DMS153 treated with DMSO at 0.1 percent for 48 hours (cell line): ENCODE results near the gene KDM1A.
"Not testable (repeated sequence)": the region's sequence is repeated elsewhere in the genome, so short reads cannot be mapped to it uniquely, and the experiment has no call there.

Experiments
- DNase-seq: peaks from one replicate; lab custom pipeline; 2025; ENCODE audit not compliant: unreplicated experiment; lab: John Stamatoyannopoulos, UW

Gene KDM1A

DNA sequence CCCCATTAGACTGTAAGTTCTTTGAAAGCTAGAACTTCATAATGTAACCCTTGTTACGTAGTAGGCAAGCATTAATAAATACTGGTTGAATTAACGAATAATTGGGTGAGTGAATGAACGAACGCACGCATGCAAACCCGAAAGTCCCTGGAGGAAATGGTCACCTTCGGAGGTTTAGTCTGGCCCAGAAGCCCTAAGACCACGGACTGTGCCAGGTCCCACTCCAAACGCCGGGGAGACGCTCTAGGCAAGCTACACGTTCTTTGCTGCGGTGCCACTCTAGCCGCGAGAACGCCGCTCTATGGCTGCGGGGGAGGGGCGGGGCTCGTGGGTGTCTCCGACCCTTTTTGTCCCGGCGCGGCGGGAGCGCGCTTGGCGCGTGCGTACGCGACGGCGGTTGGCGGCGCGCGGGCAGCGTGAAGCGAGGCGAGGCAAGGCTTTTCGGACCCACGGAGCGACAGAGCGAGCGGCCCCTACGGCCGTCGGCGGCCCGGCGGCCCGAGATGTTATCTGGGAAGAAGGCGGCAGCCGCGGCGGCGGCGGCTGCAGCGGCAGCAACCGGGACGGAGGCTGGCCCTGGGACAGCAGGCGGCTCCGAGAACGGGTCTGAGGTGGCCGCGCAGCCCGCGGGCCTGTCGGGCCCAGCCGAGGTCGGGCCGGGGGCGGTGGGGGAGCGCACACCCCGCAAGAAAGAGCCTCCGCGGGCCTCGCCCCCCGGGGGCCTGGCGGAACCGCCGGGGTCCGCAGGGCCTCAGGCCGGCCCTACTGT is at the start of gene KDM1A:
Gene KDM1A (plus strand): TSS at position 375 of the 769 bp plus-strand sequence. CDS start 129 bp downstream, at position 504.
- DNase-seq: peak; percentile 93

DNA sequence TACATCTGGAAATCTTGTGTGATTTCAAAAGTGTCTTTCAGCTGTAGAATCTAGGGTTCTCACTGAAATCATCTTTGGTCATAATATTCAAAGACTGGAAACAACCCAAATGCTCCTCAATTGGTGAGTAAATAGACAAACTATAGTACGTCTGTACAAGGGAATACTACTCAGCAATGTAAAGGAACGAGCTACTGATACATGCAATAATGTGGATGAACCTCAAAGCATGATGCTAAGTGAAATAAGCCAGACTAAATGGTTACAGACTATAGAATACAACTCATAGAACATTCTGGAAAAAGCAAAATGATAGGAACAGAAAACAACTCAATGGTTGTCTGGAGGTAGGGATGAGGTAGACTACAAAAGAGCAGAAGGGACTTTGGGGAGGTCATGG is 49.2 kb upstream of the KDM1A start:
- DNase-seq: no peak

DNA sequence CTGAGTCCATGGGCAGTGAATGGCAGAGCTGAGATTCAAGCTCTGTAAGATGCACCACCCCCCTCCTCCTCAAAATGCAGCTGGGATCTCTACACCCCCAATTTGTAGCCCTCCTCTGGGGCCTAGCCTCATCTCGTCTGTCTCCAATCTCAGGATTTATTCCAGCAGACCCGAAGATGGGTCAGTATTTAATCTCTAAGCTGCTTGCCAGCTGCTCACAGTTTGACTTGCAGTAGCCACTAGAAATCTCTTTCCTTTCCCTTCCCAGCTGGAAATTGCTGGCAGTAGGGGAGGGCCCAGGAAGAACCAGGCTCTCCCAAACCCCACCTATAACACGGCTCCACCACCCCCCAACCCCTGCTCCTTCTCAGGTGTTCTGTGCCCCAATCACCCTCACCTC is 48.1 kb upstream of the KDM1A start:
- no peak for DNase-seq

DNA sequence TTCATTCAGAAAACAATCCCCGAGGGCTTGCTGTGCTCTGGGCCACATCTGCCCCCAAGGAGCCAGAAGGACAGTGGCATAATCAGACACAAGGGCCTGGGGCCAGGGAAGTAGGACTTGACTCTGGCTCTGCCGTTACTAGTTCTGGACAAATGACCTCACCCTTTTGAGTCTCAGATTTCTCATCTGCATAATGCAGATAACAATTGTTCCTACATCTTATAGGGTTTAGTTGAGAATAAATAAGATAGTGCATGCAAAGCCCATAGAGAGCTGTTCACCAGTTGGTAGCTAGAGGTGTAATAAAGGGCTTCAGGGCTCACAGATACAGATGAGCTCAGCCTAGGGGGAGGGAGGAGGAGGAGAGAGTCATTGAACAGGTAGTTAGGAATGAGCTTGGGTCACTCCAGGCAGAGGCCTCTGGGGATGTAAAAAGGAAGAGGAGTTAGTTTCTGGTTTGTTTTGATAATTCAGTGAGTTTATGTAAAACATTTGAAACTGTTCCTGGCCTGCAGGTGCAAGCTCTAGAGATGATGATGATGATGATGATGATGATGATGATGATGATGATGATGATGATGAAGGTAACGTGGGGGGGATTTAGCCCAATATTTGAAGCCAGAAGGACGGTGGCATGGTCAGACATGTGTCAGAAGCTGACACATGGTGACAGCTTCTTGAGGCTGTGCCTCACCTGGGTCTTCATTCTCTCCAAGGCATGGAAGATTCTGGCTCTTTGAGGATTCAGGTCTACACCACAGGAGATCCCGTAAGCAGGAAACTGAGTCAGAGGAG is 47.5 kb upstream of the KDM1A start:
- DNase-seq: no peak

DNA sequence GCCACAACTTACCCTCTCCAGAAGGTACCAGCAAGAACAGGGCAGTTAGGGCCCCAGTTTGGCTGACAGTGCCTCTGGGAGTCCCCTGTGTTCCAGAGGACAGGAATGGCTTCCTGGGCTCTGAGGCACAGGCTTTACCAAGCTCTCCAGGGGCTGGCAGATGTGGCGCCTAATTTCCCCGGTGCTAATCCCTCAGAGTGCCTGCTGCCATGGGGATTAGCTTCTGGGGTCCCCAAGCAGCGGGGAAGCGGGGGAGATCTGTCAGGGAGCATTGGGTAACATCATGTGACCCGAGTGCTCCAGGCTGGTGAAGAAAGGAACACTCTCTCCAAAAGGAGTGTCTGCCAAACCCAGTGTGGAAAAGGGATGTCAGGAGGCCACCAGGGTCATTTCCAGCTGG is 46.5 kb upstream of the KDM1A start, which contains the start of gene LACTBL1:
Gene LACTBL1 (minus strand): TSS at position 107 of the 400 bp plus-strand sequence. CDS start 550 bp downstream, outside the sequence.
- no peak for DNase-seq

DNA sequence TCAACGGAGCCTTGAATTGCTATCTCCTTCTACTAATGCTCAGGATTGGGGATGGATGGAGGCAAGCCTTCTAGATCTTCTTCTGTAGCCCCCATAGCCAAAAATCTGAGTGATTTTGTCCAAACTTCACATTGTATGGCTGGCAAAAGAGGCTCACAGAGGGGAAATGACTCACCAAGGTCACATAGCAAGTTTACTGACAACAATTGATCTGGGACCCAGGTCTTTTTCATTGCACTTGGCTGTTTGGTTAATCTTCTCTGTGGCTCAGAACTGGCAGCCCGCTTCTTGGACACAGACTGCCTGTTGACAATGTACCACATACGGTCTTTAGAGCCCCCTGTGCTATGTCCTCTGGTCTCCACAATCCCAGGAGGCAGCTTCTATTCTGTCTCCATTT is 43.6 kb upstream of the KDM1A start:
- no peak for DNase-seq

DNA sequence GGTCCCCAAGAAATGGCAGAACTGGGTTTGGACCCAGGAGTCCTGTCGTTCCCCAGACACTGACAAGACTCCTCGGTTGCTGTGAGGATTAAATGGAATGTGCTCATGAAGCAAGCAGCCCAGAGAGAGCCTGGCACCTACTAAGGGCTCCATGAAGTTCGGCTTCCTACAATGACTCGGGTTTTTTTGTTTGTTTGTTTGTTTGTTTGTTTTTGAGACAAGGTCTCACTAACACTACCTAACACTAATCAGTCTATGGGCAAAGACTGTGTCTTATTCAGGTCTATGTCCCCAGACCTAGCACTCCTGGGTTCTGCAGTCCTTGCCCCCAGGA is 43.2 kb upstream of the KDM1A start:
- DNase-seq: no peak

DNA sequence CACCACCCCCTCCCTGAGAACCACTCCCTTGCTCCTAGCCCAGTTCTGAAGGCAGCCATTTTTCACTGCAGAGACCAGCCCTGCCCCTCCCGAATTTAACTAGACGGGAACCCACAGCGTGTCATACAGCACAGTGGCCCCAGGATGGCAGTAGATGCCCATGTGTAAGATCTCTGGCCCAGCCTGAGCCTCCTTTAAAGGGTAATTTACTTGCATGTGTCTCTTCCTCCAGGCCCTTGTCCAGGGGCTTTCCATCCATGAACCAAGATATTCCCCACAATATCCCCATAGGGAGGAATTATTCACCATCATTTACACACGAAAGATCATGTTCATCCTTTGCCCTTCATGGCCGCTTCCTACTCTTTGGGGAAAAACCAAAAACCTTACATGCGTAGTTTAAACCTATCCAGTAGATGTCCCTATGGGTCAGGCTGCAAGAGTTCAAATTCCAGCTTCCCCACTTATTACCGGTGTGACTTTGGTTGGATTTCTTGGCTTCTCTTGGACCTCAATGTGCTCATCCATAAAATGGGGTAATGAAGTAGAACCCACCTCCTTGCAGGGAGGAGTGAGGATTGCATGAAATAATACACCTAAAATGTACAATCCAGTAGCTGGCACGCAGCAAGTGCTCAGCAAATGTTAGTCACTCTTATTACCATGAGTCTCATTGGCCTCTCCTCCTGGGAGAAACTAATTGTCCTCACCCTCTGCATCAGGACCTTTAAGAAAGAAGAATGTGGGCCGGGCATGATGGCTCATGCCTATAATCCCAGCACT is 42.6 kb upstream of the KDM1A start:
- peak; percentile 25 for DNase-seq

DNA sequence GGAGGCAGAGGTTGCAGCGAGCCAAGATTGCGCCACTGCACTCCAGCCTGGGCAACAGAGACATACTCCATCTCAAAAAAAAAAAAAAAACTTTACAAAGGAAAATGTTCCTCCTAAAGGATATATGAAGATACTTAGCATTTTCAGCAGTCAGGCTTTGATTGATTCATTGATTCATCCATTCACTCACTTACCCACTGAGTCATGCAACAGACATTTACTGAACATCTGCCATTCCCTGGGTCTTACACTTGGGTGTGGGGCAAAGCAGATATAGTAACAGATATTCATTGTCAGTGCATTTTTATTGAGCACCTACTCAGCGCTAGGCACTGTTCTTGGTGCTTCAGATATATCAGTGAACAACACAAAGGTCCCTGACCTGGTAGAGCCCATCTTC is 41.0 kb upstream of the KDM1A start:
- no peak for DNase-seq

DNA sequence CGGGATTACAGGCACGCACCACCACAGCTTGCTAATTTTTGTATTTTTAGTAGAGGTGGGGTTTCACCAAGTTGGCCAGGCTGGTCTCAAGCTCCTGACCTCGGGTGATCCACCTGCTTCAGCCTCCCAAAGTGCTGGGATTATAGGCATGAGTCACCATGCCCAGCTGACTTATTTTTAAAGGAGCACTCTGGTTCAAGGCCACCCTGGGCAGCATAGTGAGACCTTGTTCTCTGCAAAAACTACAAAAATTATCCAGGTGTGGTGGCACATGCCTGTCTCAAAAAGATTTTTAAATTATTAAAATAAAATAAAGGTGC is 38.8 kb upstream of the KDM1A start:
- DNase-seq: not testable (repeated sequence)

DNA sequence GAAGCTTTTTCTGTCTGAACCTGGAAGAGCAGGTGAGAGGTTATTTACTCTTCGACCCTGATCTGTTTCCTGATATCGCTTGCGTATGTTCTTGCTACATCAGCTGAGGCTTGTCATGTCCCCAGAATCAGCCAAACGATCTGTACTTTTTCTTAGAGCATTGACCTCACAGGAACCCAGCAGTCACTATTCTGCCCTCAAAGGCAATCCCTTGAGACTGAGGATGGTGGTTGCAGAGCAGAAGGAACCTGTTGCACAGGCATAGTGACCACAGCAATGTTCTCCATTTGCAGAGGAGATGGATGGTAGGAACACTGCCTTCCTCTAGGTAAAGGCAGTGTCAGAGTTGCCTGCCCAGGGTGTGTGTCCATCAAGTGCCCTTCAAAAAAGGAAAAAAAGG is 35.3 kb upstream of the KDM1A start:
- no peak for DNase-seq

DNA sequence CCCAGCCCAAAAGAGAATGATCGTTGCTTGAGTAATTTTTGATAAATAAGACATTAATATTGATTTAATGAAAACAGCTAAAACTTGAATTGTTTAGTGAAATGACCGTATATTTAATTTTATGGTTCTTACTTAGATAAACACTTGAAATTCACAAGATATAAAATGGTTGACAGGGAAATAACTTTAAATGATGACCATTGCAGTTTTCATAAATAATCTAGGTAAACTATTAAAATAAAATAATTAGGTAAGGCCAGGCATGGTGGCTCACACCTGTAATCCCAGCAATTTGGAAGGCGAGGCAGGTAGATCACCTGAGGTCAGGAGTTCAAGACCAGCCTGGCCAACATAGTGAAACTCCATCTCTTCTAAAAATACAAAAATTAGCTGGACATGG is 26.9 kb upstream of the KDM1A start:
- DNase-seq: not testable (repeated sequence)

DNA sequence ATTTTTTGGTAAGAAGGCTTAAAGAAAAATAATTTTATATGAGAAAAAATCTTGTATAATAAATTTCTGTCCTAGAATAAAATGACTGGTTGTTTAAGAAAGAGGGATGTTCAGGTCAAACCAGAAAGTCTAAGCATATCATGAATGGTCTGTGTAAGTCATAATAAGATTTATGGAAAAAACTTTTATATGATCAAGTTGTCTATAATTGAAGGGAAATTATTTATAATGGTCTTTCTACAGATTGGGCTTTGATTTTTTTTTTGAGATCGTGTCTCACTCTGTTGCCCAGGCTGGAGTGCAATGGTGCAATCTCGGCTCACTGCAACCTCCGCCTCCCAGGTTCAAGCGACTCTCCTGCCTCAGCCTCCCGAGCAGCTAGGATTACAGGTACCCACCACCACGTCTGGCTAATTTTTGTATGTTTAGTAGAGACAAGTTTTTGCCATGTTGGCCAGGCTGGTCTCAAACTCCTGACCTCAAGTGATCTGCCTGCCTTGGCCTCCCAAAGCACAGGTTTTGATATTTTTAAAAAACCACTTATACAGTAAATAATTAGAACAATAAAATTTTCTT is 26.0 kb upstream of the KDM1A start:
- DNase-seq: not testable (repeated sequence)

DNA sequence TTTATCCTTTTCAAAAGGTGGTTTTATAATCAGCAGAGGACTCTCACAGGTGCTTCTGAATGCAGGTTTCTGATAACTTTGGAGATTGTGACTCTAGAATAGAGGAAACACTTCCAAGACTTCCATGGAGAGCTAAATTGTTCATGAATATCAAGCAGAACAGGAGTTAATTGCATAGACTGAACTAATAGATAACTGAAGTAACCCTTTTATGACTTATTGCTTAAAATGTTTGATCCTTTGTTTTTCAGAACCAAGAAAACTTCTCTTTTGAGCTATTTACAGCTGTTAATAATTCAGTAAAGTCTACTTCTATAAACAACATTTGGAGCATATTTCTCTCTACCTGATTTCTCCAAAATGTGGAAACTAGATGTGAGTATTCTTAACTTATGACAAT is 23.5 kb upstream of the KDM1A start:
- DNase-seq: no peak

DNA sequence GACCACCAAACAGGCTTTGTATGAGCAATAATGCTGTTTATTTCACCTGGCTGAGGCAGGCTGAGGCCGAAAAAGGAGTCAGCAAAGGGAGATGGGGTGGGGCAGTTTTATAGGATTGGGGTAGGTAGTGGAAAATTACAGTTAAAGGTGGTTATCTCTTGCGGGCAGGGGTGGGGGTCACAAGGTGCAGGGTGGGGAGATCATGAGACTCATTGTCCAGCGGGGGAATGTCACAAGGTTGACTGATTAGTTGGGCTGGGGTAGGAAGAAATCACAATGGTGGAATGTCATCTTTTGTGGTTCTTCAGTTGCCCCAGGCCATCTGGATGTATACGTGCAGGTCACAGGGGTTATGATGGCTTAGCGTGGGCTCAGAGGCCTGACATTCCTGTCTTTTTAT is 21.7 kb upstream of the KDM1A start:
- not testable (repeated sequence) for DNase-seq

DNA sequence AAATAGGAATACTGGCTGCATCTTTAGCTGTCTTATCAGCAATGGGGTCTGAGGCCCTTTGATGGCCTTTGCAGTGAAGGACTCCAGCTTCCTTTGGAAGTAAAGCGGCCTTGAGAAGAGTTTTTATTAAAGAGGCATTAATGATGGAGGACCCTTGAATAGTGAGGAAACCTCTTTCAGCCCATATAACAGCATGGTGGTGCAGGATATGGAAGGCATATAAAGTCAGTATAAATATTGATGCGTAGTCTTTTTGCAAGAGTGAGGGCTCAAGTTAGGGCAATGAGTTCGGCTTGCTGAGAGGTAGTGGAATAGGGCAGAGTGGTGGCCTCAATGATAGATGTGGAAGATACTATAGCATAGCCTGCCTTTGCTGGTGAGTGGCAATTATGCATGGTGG is 19.1 kb upstream of the KDM1A start:
- DNase-seq: not testable (repeated sequence)

DNA sequence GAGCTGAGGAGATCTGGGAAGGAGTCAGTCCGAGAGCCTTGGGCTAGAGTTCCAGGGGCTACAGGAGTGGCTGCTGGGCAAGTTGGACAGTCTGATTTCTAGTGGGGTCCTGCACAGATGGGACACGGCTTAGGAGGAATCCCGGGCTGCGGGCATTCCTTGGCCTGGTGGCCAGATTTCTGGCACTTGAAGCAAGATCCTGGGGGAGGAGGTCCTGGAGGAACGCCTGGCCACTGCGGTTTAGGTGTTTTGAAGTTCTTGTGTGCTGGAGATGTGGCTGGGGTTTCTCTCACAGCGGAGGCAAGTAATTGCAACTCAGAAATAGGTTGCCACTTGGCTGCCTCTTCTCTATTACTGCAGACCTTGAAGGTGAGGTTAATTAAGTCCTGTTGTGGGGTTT is 17.1 kb upstream of the KDM1A start:
- not testable (repeated sequence) for DNase-seq

DNA sequence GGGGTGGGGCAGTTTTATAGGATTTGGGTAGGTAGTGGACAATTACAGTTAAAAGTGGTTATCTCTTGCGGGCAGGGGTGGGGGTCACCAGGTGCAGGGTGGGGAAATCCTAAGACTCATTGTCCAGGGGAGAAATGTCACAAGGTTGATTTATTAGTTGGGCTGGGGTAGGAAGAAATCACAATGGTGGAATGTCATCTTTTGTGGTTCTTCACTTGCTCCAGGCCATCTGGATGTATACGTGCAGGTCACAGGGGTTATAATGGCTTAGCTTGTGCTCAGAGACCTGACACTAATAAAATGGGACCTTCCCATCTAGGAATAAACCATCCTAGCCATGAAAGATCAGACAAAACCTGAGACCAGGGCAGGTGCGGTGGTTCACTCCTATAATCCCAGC is 15.2 kb upstream of the KDM1A start:
- no peak for DNase-seq

DNA sequence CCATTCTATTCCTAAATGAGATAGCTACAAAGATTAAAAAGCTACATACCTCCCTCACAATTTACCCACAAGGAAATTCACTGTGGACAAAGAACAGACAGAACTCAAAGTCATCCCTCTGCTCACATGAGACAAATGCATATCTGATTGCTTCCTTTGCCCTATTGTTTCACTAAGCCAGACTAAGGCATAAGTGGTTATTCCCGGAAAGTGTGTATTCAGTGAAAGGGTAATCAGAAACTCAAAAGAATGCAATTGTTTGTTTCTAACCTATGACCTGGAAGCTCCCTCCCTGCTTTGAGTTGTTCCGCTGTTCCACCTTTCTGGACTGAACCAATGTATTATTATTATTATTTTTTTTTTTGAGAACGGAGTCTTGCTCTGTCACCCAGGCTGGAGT is 14.5 kb upstream of the KDM1A start:
- not testable (repeated sequence) for DNase-seq

DNA sequence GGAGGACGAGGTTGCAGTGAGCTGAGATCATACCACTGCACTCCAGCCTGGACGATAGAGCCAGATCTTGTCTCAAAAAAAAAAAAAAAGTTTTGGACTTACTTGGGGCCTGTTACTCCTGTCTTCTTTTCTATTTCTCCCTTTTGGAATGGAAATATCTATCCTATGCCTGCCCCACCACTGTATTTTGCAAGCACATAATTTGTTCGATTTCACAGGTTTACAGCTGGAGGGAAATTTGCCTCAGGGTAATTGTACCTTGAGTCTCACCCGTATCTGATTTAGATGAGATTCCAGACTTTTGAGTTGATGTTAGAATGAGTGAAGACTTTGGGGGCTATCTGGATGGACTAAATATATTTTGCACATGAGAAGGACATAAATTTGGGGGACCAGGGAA is 12.2 kb upstream of the KDM1A start:
- DNase-seq: no peak

DNA sequence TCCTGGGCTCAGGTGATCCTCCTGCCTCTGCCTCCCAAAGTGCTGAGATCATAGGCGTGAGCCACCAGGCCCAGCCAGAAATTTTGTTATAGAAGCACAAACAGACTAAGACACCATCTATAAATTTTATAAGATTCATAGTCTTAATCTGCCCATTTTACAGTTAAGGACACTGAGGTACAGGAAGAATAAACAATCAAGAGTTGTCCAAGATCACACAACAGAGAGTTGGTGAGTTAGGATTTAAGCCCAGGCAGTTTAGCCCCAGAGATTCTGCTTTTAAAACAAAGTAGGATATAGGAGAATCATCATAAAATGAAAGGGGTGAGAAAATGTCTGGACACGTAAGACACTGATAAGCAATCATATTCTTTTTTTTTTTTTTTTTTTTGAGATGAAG is 10.4 kb upstream of the KDM1A start:
- no peak for DNase-seq
